ENCODE measurements around the gene NEK4. TPM values are rescaled to one million over a fixed set of nuclear protein-coding genes. Genes with fewer than 3 reads are reported as not detected.

NEK4 gene
- polyA plus RNA-seq, 1 of the 3 experiments (the other 2 are of a cell fraction): 8.8 TPM

DNA sequence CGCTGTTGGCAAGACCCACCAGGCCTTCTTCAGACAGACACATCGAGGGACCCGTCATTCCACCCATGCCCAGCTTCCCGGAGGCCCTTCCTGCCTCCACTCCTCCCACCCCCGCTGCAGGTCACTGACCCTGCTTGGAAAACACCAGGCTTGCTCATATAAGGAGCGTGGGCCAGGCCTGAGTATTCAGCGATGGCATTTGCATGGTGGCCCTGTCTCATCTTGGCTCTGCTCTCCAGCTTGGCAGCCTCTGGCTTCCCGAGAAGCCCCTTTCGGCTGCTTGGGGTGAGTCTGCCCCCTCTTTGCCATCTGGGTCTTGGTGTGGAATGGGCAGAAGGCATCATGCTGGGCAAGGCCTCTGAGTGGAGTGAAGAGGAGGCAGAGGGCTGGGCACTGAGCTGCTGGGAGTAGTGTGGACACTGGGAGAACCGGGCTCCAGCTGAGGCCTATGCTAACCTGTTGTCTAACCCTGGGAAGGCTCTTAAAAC, 23.9 kb upstream of the NEK4 start, which contains the start of gene ITIH3:
Gene ITIH3, plus strand, starts transcription at position 185 of the 488 bp plus-strand sequence. Its CDS starts 8 bp downstream, at position 193.
- no peaks in the 10 kb centered on the region for H3K79me2 ChIP-seq (ENCODE audit: insufficient read depth)
- H2AFZ ChIP-seq (ENCODE audit: low read depth): no peak within 1 kb of the TSS
- H3K4me1 ChIP-seq (ENCODE audit: control insufficient read depth in 1 of 2, insufficient read depth in 2 of 2, low read depth in 1 of 2, low read length in 1 of 2): peaks cover 0 to 3% of the 10 kb centered on the region in 2 experiments; a peak in 1 of 4 replicates
- H4K20me1 ChIP-seq (ENCODE audit: insufficient read depth): no peaks in the 10 kb centered on the region
- H3K4me2 ChIP-seq: no peak within 1 kb of the TSS
- H3K9me2 ChIP-seq: no peaks in the 10 kb centered on the region
- H3K9me3 ChIP-seq: no peaks in the 10 kb centered on the region
- no peaks in the 10 kb centered on the region for H3F3A ChIP-seq (replicated peaks; ENCODE audit: insufficient read depth)
- CTCF ChIA-PET: interaction anchor here (0.6 kb wide), 1 partner anchor 34 kb away, joined by 3 read pairs; no protein-coding TSS in a partner anchor
- no peaks in the 10 kb centered on the region for H3K36me3 ChIP-seq (replicated peaks in 1 of 2; ENCODE audit: control insufficient read depth in 1 of 2, insufficient read depth in 2 of 2, low read length in 1 of 2)
- POLR2A ChIA-PET: no interaction called here
- 75% methylated on average over 9 of the region's 10 CpGs for WGBS (ENCODE audit: low lambda C conversion rate)
- TF ChIP-seq TAF1 (IDR thresholded peaks at IDR 0.05; ENCODE audit: borderline replicate concordance, low read depth, low read length) (no peak), NFIC (IDR thresholded peaks at IDR 0.05; ENCODE audit: borderline replicate concordance) (no peak)
- TF ChIP-seq, protein P1, sequence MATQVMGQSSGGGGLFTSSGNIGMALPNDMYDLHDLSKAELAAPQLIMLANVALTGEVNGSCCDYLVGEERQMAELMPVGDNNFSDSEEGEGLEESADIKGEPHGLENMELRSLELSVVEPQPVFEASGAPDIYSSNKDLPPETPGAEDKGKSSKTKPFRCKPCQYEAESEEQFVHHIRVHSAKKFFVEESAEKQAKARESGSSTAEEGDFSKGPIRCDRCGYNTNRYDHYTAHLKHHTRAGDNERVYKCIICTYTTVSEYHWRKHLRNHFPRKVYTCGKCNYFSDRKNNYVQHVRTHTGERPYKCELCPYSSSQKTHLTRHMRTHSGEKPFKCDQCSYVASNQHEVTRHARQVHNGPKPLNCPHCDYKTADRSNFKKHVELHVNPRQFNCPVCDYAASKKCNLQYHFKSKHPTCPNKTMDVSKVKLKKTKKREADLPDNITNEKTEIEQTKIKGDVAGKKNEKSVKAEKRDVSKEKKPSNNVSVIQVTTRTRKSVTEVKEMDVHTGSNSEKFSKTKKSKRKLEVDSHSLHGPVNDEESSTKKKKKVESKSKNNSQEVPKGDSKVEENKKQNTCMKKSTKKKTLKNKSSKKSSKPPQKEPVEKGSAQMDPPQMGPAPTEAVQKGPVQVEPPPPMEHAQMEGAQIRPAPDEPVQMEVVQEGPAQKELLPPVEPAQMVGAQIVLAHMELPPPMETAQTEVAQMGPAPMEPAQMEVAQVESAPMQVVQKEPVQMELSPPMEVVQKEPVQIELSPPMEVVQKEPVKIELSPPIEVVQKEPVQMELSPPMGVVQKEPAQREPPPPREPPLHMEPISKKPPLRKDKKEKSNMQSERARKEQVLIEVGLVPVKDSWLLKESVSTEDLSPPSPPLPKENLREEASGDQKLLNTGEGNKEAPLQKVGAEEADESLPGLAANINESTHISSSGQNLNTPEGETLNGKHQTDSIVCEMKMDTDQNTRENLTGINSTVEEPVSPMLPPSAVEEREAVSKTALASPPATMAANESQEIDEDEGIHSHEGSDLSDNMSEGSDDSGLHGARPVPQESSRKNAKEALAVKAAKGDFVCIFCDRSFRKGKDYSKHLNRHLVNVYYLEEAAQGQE (IDR thresholded peaks at IDR 0.05; ENCODE audit: low read depth, low read length): no peak
- H3K4me3 ChIP-seq (ENCODE audit: low read depth in 2 of 2, low read length in 1 of 2): no peak within 1 kb of the TSS
- no peak within 1 kb of the TSS for H3K9ac ChIP-seq
- H3K27me3 ChIP-seq (ENCODE audit: insufficient read depth): no peaks in the 10 kb centered on the region
- no peak within 1 kb of the TSS for H3K27ac ChIP-seq (ENCODE audit: low read depth in 2 of 2, low read length in 1 of 2)
- DNase-seq: no peak

DNA sequence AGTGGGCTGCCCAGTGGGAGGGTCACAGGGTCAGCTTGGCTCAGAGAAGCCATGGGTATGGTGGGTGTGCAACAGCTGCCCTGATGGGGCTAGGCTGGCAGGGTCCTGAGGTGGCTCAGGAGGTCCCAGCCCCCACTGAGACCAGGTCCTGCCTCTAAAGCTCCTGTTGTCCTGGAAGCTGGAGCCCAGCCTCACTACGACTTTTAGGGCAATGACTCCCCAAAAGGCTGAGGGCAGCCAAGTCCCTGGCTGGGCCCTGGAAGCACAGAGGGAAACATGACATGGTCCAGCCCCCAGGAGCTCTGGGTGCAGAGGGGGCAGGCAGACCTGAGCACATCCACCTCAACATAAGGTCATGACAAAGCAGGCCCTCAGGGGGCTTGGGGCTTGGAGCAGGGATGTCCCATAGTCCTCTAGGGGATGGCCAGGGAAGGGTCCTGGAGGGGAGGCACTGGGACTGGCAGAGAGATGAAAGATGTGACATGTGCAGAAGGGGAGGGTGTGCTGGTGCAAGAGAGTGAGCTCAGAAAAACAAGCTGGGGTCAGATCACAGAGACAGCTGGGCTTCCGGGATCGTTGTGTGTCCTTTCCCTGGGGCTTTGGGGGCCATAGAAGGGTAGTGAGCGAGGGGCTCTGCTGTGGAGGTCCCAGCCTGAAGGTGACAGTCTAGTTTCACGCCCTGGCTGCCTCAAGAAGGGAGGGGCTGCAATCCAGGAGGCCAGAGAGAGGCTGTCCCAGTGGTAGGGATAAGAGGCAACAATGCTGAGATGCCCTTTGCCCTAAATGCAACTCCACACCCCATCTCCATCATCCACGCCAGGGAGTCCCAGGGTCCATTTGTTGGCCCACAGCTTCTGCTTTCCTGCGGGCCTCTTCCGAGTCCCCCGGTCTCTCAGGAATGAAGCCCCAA, 23.2 kb upstream of the NEK4 start:
- CTCF ChIA-PET: interaction anchor here (0.6 to 1.4 kb wide), 2 partner anchors 27 to 35 kb away, joined by 3 to 4 read pairs; no protein-coding TSS in a partner anchor
- no peak overlapping the region for H3K4me3 ChIP-seq (ENCODE audit: low read depth in 2 of 2, low read length in 1 of 2)
- no peaks in the 10 kb centered on the region for H3K79me2 ChIP-seq (ENCODE audit: insufficient read depth)
- no peak overlapping the region for H3K9ac ChIP-seq
- H4K20me1 ChIP-seq (ENCODE audit: insufficient read depth): no peaks in the 10 kb centered on the region
- WGBS (ENCODE audit: low lambda C conversion rate): 72% methylated on average over 6 of the region's 9 CpGs
- H3K4me1 ChIP-seq (ENCODE audit: control insufficient read depth in 1 of 2, insufficient read depth in 2 of 2, low read depth in 1 of 2, low read length in 1 of 2): peaks cover 0 to 3% of the 10 kb centered on the region in 2 experiments; a peak in 1 of 4 replicates
- no peaks in the 10 kb centered on the region for H3K9me3 ChIP-seq
- no peaks in the 10 kb centered on the region for H3K36me3 ChIP-seq (replicated peaks in 1 of 2; ENCODE audit: control insufficient read depth in 1 of 2, insufficient read depth in 2 of 2, low read length in 1 of 2)
- H3F3A ChIP-seq (replicated peaks; ENCODE audit: insufficient read depth): no peaks in the 10 kb centered on the region
- no peak overlapping the region for H3K4me2 ChIP-seq
- H3K27ac ChIP-seq (ENCODE audit: low read depth in 2 of 2, low read length in 1 of 2): no peak overlapping the region
- POLR2A ChIA-PET: no interaction called here
- no peak for DNase-seq
- H3K9me2 ChIP-seq: no peaks in the 10 kb centered on the region
- no peaks in the 10 kb centered on the region for H3K27me3 ChIP-seq (ENCODE audit: insufficient read depth)
- no peak overlapping the region for H2AFZ ChIP-seq (ENCODE audit: low read depth)
- TF ChIP-seq RFX5 (IDR thresholded peaks at IDR 0.05; ENCODE audit: low read length): no peak
- TF ChIP-seq RXRA (IDR thresholded peaks at IDR 0.05; ENCODE audit: borderline replicate concordance, low read depth): no peak
- no peak for TF ChIP-seq SIN3A (IDR thresholded peaks at IDR 0.05; ENCODE audit: borderline replicate concordance, low read depth, low read length)
- TF ChIP-seq, protein P1 (IDR thresholded peaks at IDR 0.05; ENCODE audit: low read depth, low read length): no peak
- no peak for TF ChIP-seq GABPA (IDR thresholded peaks at IDR 0.05; ENCODE audit: low read depth)
- no peak for TF ChIP-seq TCF12 (IDR thresholded peaks at IDR 0.05)
- TF ChIP-seq, protein P2, sequence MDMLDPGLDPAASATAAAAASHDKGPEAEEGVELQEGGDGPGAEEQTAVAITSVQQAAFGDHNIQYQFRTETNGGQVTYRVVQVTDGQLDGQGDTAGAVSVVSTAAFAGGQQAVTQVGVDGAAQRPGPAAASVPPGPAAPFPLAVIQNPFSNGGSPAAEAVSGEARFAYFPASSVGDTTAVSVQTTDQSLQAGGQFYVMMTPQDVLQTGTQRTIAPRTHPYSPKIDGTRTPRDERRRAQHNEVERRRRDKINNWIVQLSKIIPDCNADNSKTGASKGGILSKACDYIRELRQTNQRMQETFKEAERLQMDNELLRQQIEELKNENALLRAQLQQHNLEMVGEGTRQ (IDR thresholded peaks at IDR 0.05; ENCODE audit: borderline replicate concordance, low read depth, low read length): no peak
- TF ChIP-seq SMC3 (IDR thresholded peaks at IDR 0.05; ENCODE audit: low read depth, low read length): no peak
- TF ChIP-seq, protein P3, sequence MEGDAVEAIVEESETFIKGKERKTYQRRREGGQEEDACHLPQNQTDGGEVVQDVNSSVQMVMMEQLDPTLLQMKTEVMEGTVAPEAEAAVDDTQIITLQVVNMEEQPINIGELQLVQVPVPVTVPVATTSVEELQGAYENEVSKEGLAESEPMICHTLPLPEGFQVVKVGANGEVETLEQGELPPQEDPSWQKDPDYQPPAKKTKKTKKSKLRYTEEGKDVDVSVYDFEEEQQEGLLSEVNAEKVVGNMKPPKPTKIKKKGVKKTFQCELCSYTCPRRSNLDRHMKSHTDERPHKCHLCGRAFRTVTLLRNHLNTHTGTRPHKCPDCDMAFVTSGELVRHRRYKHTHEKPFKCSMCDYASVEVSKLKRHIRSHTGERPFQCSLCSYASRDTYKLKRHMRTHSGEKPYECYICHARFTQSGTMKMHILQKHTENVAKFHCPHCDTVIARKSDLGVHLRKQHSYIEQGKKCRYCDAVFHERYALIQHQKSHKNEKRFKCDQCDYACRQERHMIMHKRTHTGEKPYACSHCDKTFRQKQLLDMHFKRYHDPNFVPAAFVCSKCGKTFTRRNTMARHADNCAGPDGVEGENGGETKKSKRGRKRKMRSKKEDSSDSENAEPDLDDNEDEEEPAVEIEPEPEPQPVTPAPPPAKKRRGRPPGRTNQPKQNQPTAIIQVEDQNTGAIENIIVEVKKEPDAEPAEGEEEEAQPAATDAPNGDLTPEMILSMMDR (IDR thresholded peaks at IDR 0.05): no peak
- TF ChIP-seq, protein P4, sequence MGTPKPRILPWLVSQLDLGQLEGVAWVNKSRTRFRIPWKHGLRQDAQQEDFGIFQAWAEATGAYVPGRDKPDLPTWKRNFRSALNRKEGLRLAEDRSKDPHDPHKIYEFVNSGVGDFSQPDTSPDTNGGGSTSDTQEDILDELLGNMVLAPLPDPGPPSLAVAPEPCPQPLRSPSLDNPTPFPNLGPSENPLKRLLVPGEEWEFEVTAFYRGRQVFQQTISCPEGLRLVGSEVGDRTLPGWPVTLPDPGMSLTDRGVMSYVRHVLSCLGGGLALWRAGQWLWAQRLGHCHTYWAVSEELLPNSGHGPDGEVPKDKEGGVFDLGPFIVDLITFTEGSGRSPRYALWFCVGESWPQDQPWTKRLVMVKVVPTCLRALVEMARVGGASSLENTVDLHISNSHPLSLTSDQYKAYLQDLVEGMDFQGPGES (IDR thresholded peaks at IDR 0.05; ENCODE audit: low read depth, low read length): no peak
